ENCODE measurements around the gene PPFIBP1.

DNA sequence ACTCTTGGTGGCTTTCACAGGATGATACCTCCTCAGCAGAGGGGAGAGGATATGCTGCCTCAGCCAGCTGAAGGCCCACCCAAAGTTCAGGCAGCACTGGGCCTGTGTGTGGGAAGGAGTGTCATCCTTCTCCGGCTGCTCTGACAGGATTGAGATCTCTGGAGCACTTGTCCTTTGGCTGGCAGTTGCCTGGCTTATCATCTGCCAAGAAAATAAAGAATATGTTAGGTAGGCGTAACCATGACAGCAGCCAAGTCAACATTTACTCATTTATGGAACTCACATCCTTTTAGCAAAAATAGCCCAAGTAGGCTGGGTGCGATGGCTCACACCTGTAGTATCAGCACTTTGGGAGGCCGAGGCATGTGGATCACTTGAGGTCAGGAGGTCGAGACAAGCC is 68.5 kb downstream of the PPFIBP1 start:
- TF ChIP-seq POLR2A (IDR thresholded peaks at IDR 0.05) (no peak), POLR2AphosphoS5 (IDR thresholded peaks at IDR 0.05) (no peak)
